ENCODE measurements around the gene CADPS2. TPM values are rescaled to one million over a fixed set of nuclear protein-coding genes. Genes with fewer than 3 reads are reported as not detected.

CADPS2 gene
- total RNA-seq, 1 experiment from 2014 or later, result 12.2 TPM

- TF ChIP-seq MLX (CRISPR knock-in tag; IDR thresholded peaks at IDR 0.05), result no peak
- no peak for TF ChIP-seq MYBL2 (CRISPR knock-in tag; IDR thresholded peaks at IDR 0.05)
- no peak for TF ChIP-seq ATF1 (CRISPR knock-in tag; IDR thresholded peaks at IDR 0.05)
- no peak for TF ChIP-seq ZNF317 (CRISPR knock-in tag; IDR thresholded peaks at IDR 0.05; ENCODE audit: borderline replicate concordance, low read depth)
- no peak for TF ChIP-seq HMGA2 (CRISPR knock-in tag; IDR thresholded peaks at IDR 0.05)
- TF ChIP-seq FOXP4 (CRISPR knock-in tag; IDR thresholded peaks at IDR 0.05), result no peak
- TF ChIP-seq TEAD1 (CRISPR knock-in tag; IDR thresholded peaks at IDR 0.05), result no peak
- no peak for TF ChIP-seq RORB (CRISPR knock-in tag; IDR thresholded peaks at IDR 0.05)
- TF ChIP-seq ELF4 (CRISPR knock-in tag; IDR thresholded peaks at IDR 0.05; ENCODE audit: low read depth), result no peak
Measured at GRCh38 chr7:122412883-122413282, 473.4 kb downstream of the CADPS2 start (continued).

GRCh38 chr7:122412441-122412840 is 473.8 kb downstream of the CADPS2 start:
- no peak for TF ChIP-seq GTF2I (CRISPR knock-in tag; conservative IDR thresholded peaks at IDR 0.05)
- TF ChIP-seq KAT7 (CRISPR knock-in tag; IDR thresholded peaks at IDR 0.05; ENCODE audit: borderline replicate concordance), result no peak
- no peak for TF ChIP-seq ZMAT4 (CRISPR knock-in tag; IDR thresholded peaks at IDR 0.05)
- TF ChIP-seq SMAD4 (CRISPR knock-in tag; IDR thresholded peaks at IDR 0.05), result no peak
- no peak for TF ChIP-seq SMAD3 (CRISPR knock-in tag; IDR thresholded peaks at IDR 0.05; ENCODE audit: borderline replicate concordance)
- no peak for TF ChIP-seq TEAD4 (CRISPR knock-in tag; IDR thresholded peaks at IDR 0.05)
- no peak for TF ChIP-seq ZNF512 (CRISPR knock-in tag; IDR thresholded peaks at IDR 0.05; ENCODE audit: borderline replicate concordance)
- TF ChIP-seq EMX1 (CRISPR knock-in tag; IDR thresholded peaks at IDR 0.05), result no peak
- ATAC-seq, result no peak
- no peak for DNase-seq (ENCODE audit: low spot score)
- Mint-ChIP-seq H3K4me3 (no peak overlapping the region), H3K9me3 (no peaks in the 10 kb centered on the region), H3K27me3 (ENCODE audit: low read depth) (no peaks in the 10 kb centered on the region), H3K36me3 (no peaks in the 10 kb centered on the region), H3K4me1 (peaks cover 38% of the 10 kb centered on the region), H3K27ac (0 out of 2 replicates have a peak overlapping the region, but pooled peaks have one; percentile 29)
- CTCF ChIA-PET, result no interaction called here
- POLR2A ChIA-PET, result no interaction called here

GRCh38 chr7:122407195-122407594 is 479.1 kb downstream of the CADPS2 start:
- ATAC-seq, result peak; percentile 65
- Mint-ChIP-seq H3K9me3 (no peaks in the 10 kb centered on the region), H3K27me3 (ENCODE audit: low read depth) (no peaks in the 10 kb centered on the region), H3K36me3 (peaks cover 9% of the 10 kb centered on the region; the same call in 1 of the 2 replicates), H3K27ac (no peak overlapping the region), H3K4me3 (no peak overlapping the region), H3K4me1 (peaks cover 30% of the 10 kb centered on the region)
- CTCF ChIA-PET, result no interaction called here
- POLR2A ChIA-PET, result no interaction called here
- no peak for DNase-seq (ENCODE audit: low spot score)
- TF ChIP-seq JUN (CRISPR knock-in tag; IDR thresholded peaks at IDR 0.05), result no peak
- no peak for TF ChIP-seq CREB1 (CRISPR knock-in tag; IDR thresholded peaks at IDR 0.05)
- TF ChIP-seq ZBTB21 (CRISPR knock-in tag; IDR thresholded peaks at IDR 0.05; ENCODE audit: borderline replicate concordance), result no peak
- TF ChIP-seq FOXP1 (CRISPR knock-in tag; IDR thresholded peaks at IDR 0.05; ENCODE audit: borderline replicate concordance), result no peak
- TF ChIP-seq ZNF396 (CRISPR knock-in tag; IDR thresholded peaks at IDR 0.05; ENCODE audit: borderline replicate concordance), result no peak
- TF ChIP-seq USF1 (CRISPR knock-in tag; IDR thresholded peaks at IDR 0.05), result no peak
- no peak for TF ChIP-seq TEAD4 (CRISPR knock-in tag; IDR thresholded peaks at IDR 0.05)
- no peak for TF ChIP-seq STAT6 (CRISPR knock-in tag; conservative IDR thresholded peaks at IDR 0.05; ENCODE audit: low read depth)
- TF ChIP-seq TEAD1 (CRISPR knock-in tag; IDR thresholded peaks at IDR 0.05), result no peak
- TF ChIP-seq AR (CRISPR knock-in tag; IDR thresholded peaks at IDR 0.05), result no peak

Measured in WTC11 (cell line).